Central memory CD4-positive, alpha-beta T cell (primary cell): ENCODE measurements around the gene BEX5.
"Not testable (repeated sequence)": the region's sequence is repeated elsewhere in the genome, so short reads cannot be mapped to it uniquely, and the experiment has no call there.

Source experiments
- DNase-seq: peaks from one replicate; pipeline ENCODE4 v3.0.0; 2022
- total RNA-seq, 3 experiments: gene quantifications; one replicate each; lab custom pipeline; 2026; lab: John Stamatoyannopoulos, UW

The BEX5 gene
- total RNA-seq: 1.9 to 9.1 (median 4.8) reads per million in 3 experiments

GRCh38 chrX:102155806-102156179 lies at the start of gene BEX5:
Gene BEX5 (minus strand): TSS chrX:102155977. CDS start chrX:102154265, 1,712 bp downstream.
- DNase-seq: peak; percentile 65

GRCh38 chrX:102185967-102186720 lies 30.4 kb upstream of the BEX5 start:
- DNase-seq: no peak

GRCh38 chrX:102154900-102155805 lies 624 bp downstream of the BEX5 start:
- peak; percentile 30 for DNase-seq

GRCh38 chrX:102154218-102154860 lies 1.4 kb downstream of the BEX5 start:
- peak; percentile 7 for DNase-seq

GRCh38 chrX:102142274-102142673 lies 13.5 kb downstream of the BEX5 start, which contains the start of gene TCEAL6:
Gene TCEAL6 (minus strand): TSS chrX:102142481.
- not testable (repeated sequence) for DNase-seq

- DNase-seq: not testable (repeated sequence)
Measured at GRCh38 chrX:102141631-102142030, 14.1 kb downstream of the BEX5 start.

GRCh38 chrX:102140876-102141275 lies 14.9 kb downstream of the BEX5 start:
- not testable (repeated sequence) for DNase-seq

- no peak for DNase-seq
Measured at GRCh38 chrX:102138064-102138463, 17.7 kb downstream of the BEX5 start.

GRCh38 chrX:102129473-102129872 lies 26.3 kb downstream of the BEX5 start:
- no peak for DNase-seq

GRCh38 chrX:102126863-102127262 lies 28.9 kb downstream of the BEX5 start:
- no peak for DNase-seq

GRCh38 chrX:102126080-102126818 lies 29.5 kb downstream of the BEX5 start:
- not testable (repeated sequence) for DNase-seq

GRCh38 chrX:102125436-102125835 lies 30.3 kb downstream of the BEX5 start, which contains the start of gene TCEAL2:
Gene TCEAL2 (plus strand): TSS chrX:102125679. CDS start chrX:102126831, 1,152 bp downstream.
- peak; percentile 3 for DNase-seq

GRCh38 chrX:102125014-102125413 lies 30.8 kb downstream of the BEX5 start:
- not testable (repeated sequence) for DNase-seq

- DNase-seq: no peak
Measured at GRCh38 chrX:102115748-102116147, 40.0 kb downstream of the BEX5 start.

- DNase-seq: no peak
Measured at GRCh38 chrX:102113367-102113766, 42.4 kb downstream of the BEX5 start.
